Activated T-helper 1 cell treated with Interleukin-2 at 50 U/mL for 16 hours (primary cell): ENCODE results near the gene TBC1D9.

Experiments used
- DNase-seq: peaks from one replicate; pipeline ENCODE4 v3.0.0-alpha.2; 2020; ENCODE audit warnings: low read depth

TBC1D9 gene

GRCh38 chr4:140720387-140721304 lies 35.5 kb downstream of the TBC1D9 start:
- DNase-seq, result no peak

GRCh38 chr4:140719686-140720085 lies 36.5 kb downstream of the TBC1D9 start:
- DNase-seq, result no peak

- DNase-seq, result no peak
These were observed 37.2 kb downstream of the TBC1D9 start for GRCh38 chr4:140719022-140719421.

- DNase-seq, result no peak
These were observed 37.8 kb downstream of the TBC1D9 start for GRCh38 chr4:140718241-140718952.

- no peak for DNase-seq
These were observed 38.9 kb downstream of the TBC1D9 start for GRCh38 chr4:140717313-140717712.

GRCh38 chr4:140715119-140715518 lies 41.1 kb downstream of the TBC1D9 start:
- DNase-seq, result no peak

- DNase-seq, result no peak
These were observed 44.3 kb downstream of the TBC1D9 start for GRCh38 chr4:140711910-140712309.

- no peak for DNase-seq
These were observed 45.1 kb downstream of the TBC1D9 start for GRCh38 chr4:140710908-140711622.

GRCh38 chr4:140707325-140707724 lies 48.9 kb downstream of the TBC1D9 start:
- DNase-seq, result no peak

GRCh38 chr4:140706665-140707064 lies 49.5 kb downstream of the TBC1D9 start:
- no peak for DNase-seq

- DNase-seq, result no peak
These were observed 49.9 kb downstream of the TBC1D9 start for GRCh38 chr4:140706276-140706625.

GRCh38 chr4:140705625-140706275 lies 50.4 kb downstream of the TBC1D9 start:
- DNase-seq, result no peak

- no peak for DNase-seq
These were observed 51.2 kb downstream of the TBC1D9 start for GRCh38 chr4:140704964-140705363.

- no peak for DNase-seq
These were observed 51.7 kb downstream of the TBC1D9 start for GRCh38 chr4:140704392-140704960.

- no peak for DNase-seq
These were observed 52.7 kb downstream of the TBC1D9 start for GRCh38 chr4:140703463-140703862.

GRCh38 chr4:140702096-140702757 lies 54.0 kb downstream of the TBC1D9 start:
- no peak for DNase-seq

GRCh38 chr4:140701071-140701470 lies 55.1 kb downstream of the TBC1D9 start:
- DNase-seq, result no peak

GRCh38 chr4:140697709-140698560 lies 58.2 kb downstream of the TBC1D9 start:
- no peak for DNase-seq

GRCh38 chr4:140695483-140695882 lies 60.7 kb downstream of the TBC1D9 start:
- DNase-seq, result no peak

- no peak for DNase-seq
These were observed 62.6 kb downstream of the TBC1D9 start for GRCh38 chr4:140693562-140693961.
